H9 (cell line): ENCODE results near the gene SUPT20H. TPM values are rescaled to one million over a fixed set of nuclear protein-coding genes. Genes with fewer than 3 reads are reported as not detected.

Experiments used
- DNase-seq: peaks from one replicate; pipeline ENCODE4 v3.0.0-alpha.2; 2017
- H2AFZ ChIP-seq: one replicate; pipeline ENCODE4 v1.6.1; 2013; ENCODE audit warnings: mild to moderate bottlenecking, low read length, control low read depth, moderate library complexity
- H2AK5ac ChIP-seq: 2 replicates; pipeline ENCODE4 v1.6.1; 2013; ENCODE audit warnings: low read length, control low read depth, mixed read lengths; ENCODE audit not compliant: insufficient read length
- H2BK120ac ChIP-seq: one replicate; pipeline ENCODE4 v1.6.1; 2013; ENCODE audit warnings: low read depth, mild to moderate bottlenecking, low read length, control low read depth, inconsistent platforms; ENCODE audit not compliant: poor library complexity, severe bottlenecking
- H2BK12ac ChIP-seq: 2 replicates; pipeline ENCODE4 v1.6.1; 2013; ENCODE audit warnings: low read length, control low read depth, mixed read lengths, low read depth; ENCODE audit not compliant: insufficient read length
- H2BK15ac ChIP-seq: 2 replicates; pipeline ENCODE4 v1.6.1; 2013; ENCODE audit warnings: low read depth, low read length, control low read depth
- H2BK20ac ChIP-seq: one replicate; pipeline ENCODE4 v1.6.1; 2013; ENCODE audit warnings: low read depth, mild to moderate bottlenecking, low read length, control low read depth, inconsistent platforms; ENCODE audit not compliant: poor library complexity, severe bottlenecking
- H2BK5ac ChIP-seq: 2 replicates; pipeline ENCODE4 v1.6.1; 2013; ENCODE audit warnings: low read length, control low read depth, mixed read lengths; ENCODE audit not compliant: insufficient read length
- H3K14ac ChIP-seq: 2 replicates; pipeline ENCODE4 v1.6.1; 2013; ENCODE audit warnings: low read length, control low read depth; ENCODE audit not compliant: insufficient read depth
- H3K18ac ChIP-seq: 2 replicates; pipeline ENCODE4 v1.6.1; 2013; ENCODE audit warnings: low read depth, mild to moderate bottlenecking, mixed read lengths, low read length, control low read depth; ENCODE audit not compliant: insufficient read length
- H3K23ac ChIP-seq: 2 replicates; pipeline ENCODE4 v1.6.1; 2013; ENCODE audit warnings: low read length, control low read depth, mixed read lengths, low read depth; ENCODE audit not compliant: insufficient read length
- H3K23me2 ChIP-seq: 2 replicates; pipeline ENCODE4 v1.6.1; 2013; ENCODE audit warnings: low read depth, mild to moderate bottlenecking, mixed read lengths, low read length, control low read depth; ENCODE audit not compliant: insufficient read length, poor library complexity, severe bottlenecking
- H3K27ac ChIP-seq: 2 replicates; pipeline ENCODE4 v1.5.1; 2013; ENCODE audit warnings: low read length, control low read depth, mixed read lengths, low read depth; ENCODE audit not compliant: insufficient read length
- H3K27me3 ChIP-seq: 2 replicates; pipeline ENCODE4 v1.6.1; 2013; ENCODE audit warnings: low read length, control low read depth, inconsistent platforms; ENCODE audit not compliant: insufficient read depth
- H3K4ac ChIP-seq: 2 replicates; pipeline ENCODE4 v1.6.1; 2013; ENCODE audit warnings: low read depth, mild to moderate bottlenecking, control low read depth, inconsistent platforms, low read length, moderate library complexity
- H3K4me1 ChIP-seq: 2 replicates; pipeline ENCODE4 v1.6.1; 2013; ENCODE audit warnings: low read length, control low read depth, inconsistent platforms; ENCODE audit not compliant: insufficient read depth
- H3K4me2 ChIP-seq: 2 replicates; pipeline ENCODE4 v1.6.1; 2013; ENCODE audit warnings: low read length, control low read depth, mixed read lengths; ENCODE audit not compliant: insufficient read length, insufficient read depth
- H3K56ac ChIP-seq: 2 replicates; pipeline ENCODE4 v1.6.1; 2013; ENCODE audit warnings: low read depth, mild to moderate bottlenecking, mixed read lengths, low read length, control low read depth; ENCODE audit not compliant: insufficient read length
- H3K79me1 ChIP-seq: 2 replicates; pipeline ENCODE4 v1.6.1; 2013; ENCODE audit warnings: low read depth, mild to moderate bottlenecking, moderate library complexity, low read length, control low read depth, inconsistent platforms; ENCODE audit not compliant: insufficient read depth, poor library complexity, severe bottlenecking
- H3K79me2 ChIP-seq: 2 replicates; pipeline ENCODE4 v1.6.1; 2013; ENCODE audit warnings: low read length, control low read depth, inconsistent platforms; ENCODE audit not compliant: insufficient read depth
- H3K9ac ChIP-seq: 2 replicates; pipeline ENCODE4 v1.6.1; 2013; ENCODE audit warnings: low read length, control low read depth, mixed read lengths; ENCODE audit not compliant: insufficient read length; ENCODE audit errors: extremely low read depth
- H3K9me3 ChIP-seq: one replicate; pipeline ENCODE4 v1.6.1; 2013; ENCODE audit warnings: low read depth, low read length, inconsistent platforms; ENCODE audit not compliant: control insufficient read depth
- H3T11ph ChIP-seq: one replicate; pipeline ENCODE4 v1.6.1; 2013; ENCODE audit warnings: mild to moderate bottlenecking, low read length, control low read depth, inconsistent platforms
- H4K20me1 ChIP-seq: one replicate; pipeline ENCODE4 v1.6.1; 2013; ENCODE audit not compliant: control insufficient read depth, insufficient read length, insufficient read depth
- H4K5ac ChIP-seq: 2 replicates; pipeline ENCODE4 v1.6.1; 2013; ENCODE audit warnings: low read depth, mild to moderate bottlenecking, mixed read lengths, low read length, control low read depth; ENCODE audit not compliant: insufficient read length
- H4K8ac ChIP-seq: replicated peaks from 2 replicates; pipeline ENCODE4 v1.6.1; 2013; ENCODE audit warnings: low read length, control low read depth, mixed read lengths, low read depth; ENCODE audit not compliant: insufficient read length
- H4K91ac ChIP-seq: 2 replicates; pipeline ENCODE4 v1.6.1; 2013; ENCODE audit warnings: low read depth, mild to moderate bottlenecking, moderate library complexity, mixed read lengths, low read length, control low read depth; ENCODE audit not compliant: insufficient read length
- H3K27ac Mint-ChIP-seq, 3 experiments: 2 replicates in 2 of 3; 3 replicates in 1 of 3; pipeline ENCODE4 v1.8.0; 2020 to 2021; ENCODE audit warnings: mixed read lengths in 3 of 3, mild to moderate bottlenecking in 1 of 3, moderate library complexity in 1 of 3
- H3K27me3 Mint-ChIP-seq: 2 replicates; pipeline ENCODE4 v1.8.0; 2021; ENCODE audit warnings: low read depth, mild to moderate bottlenecking, moderate library complexity, mixed read lengths
- H3K36me3 Mint-ChIP-seq, 3 experiments: 2 replicates in 2 of 3; 3 replicates in 1 of 3; pipeline ENCODE4 v1.8.0; 2020 to 2021; ENCODE audit warnings: low read depth in 3 of 3, mixed read lengths in 3 of 3; ENCODE audit not compliant: insufficient read depth in 1 of 3
- H3K4me1 Mint-ChIP-seq, 2 experiments: 2 replicates each; pipeline ENCODE4 v1.8.0; 2020; ENCODE audit warnings: mixed read lengths in 2 of 2
- H3K4me3 Mint-ChIP-seq, 2 experiments: 2 replicates in 1 of 2; 3 replicates in 1 of 2; pipeline ENCODE4 v1.8.0; 2020 to 2021; ENCODE audit warnings: mild to moderate bottlenecking in 2 of 2, mixed read lengths in 2 of 2, moderate library complexity in 1 of 2
- H3K9me3 Mint-ChIP-seq, 2 experiments: 2 replicates in 1 of 2; 3 replicates in 1 of 2; pipeline ENCODE4 v1.8.0; 2020; ENCODE audit warnings: mild to moderate bottlenecking in 2 of 2, mixed read lengths in 2 of 2, moderate library complexity in 1 of 2
- CTCF ChIP-seq: fragments of 200-600 bp; sonication (generic); conservative IDR thresholded peaks from 3 replicates; pipeline ENCODE4 v1.8.0; 2021; ENCODE audit warnings: antibody characterized with exemption, mild to moderate bottlenecking
- WGBS: extraction: QIAGEN DNeasy Blood & Tissue Kit; methylation state at CpG from one replicate; pipeline ENCODE4 v1.1.7; 2013; ENCODE audit warnings: missing lambda C conversion rate, low lambda C conversion rate, mixed read lengths; ENCODE audit not compliant: insufficient read length; ENCODE audit errors: extremely low coverage; 5-methylcytosine and 5-hydroxymethylcytosine counted together
- total RNA-seq: library from RNA; stranded (reverse); gene quantifications from 2 replicates; pipeline ENCODE4 v1.2.1, GENCODE V29; 2021

Gene SUPT20H
- total RNA-seq, 1 experiment from 2014 or later, result 59.5 TPM

GRCh38 chr13:37037241-37037640, 22.2 kb downstream of the SUPT20H start:
- no peak overlapping the region for H2BK15ac ChIP-seq
- no peak overlapping the region for H3T11ph ChIP-seq
- no peak overlapping the region for H3K14ac ChIP-seq
- H3K4me3 Mint-ChIP-seq, result no peak overlapping the region
- H3K23me2 ChIP-seq, result no peaks in the 10 kb centered on the region
- no peaks in the 10 kb centered on the region for H3K79me2 ChIP-seq
- H2BK12ac ChIP-seq, result no peak overlapping the region
- H3K27ac Mint-ChIP-seq, result no peak overlapping the region
- H2BK120ac ChIP-seq, result no peak overlapping the region
- no peak overlapping the region for H4K91ac ChIP-seq
- no peak overlapping the region for H3K23ac ChIP-seq
- H3K27me3 Mint-ChIP-seq, result no peaks in the 10 kb centered on the region
- no peak overlapping the region for H2AFZ ChIP-seq
- H3K4ac ChIP-seq, result no peak overlapping the region
- H4K5ac ChIP-seq, result no peak overlapping the region
- no peak overlapping the region for H3K27ac ChIP-seq
- WGBS, result no CpG with 5 or more reads among the region's 3 CpGs
- H3K36me3 Mint-ChIP-seq, result peaks cover 41 to 93% (median 67%) of the 10 kb centered on the region in 3 experiments
- H3K4me2 ChIP-seq, result no peak overlapping the region
- no peak for DNase-seq
- H3K18ac ChIP-seq, result no peak overlapping the region
- no peaks in the 10 kb centered on the region for H4K20me1 ChIP-seq
- no peak overlapping the region for H3K56ac ChIP-seq
- no peak for TF ChIP-seq CTCF
- no peaks in the 10 kb centered on the region for H3K9me3 ChIP-seq
- H2BK5ac ChIP-seq, result no peak overlapping the region
- no peak overlapping the region for H4K8ac ChIP-seq
- no peaks in the 10 kb centered on the region for H3K9me3 Mint-ChIP-seq
- no peak overlapping the region for H2AK5ac ChIP-seq
- H3K9ac ChIP-seq, result no peak overlapping the region
- no peak overlapping the region for H2BK20ac ChIP-seq
- H3K79me1 ChIP-seq, result no peaks in the 10 kb centered on the region
- no peaks in the 10 kb centered on the region for H3K4me1 Mint-ChIP-seq
- H3K27me3 ChIP-seq, result no peaks in the 10 kb centered on the region
- no peaks in the 10 kb centered on the region for H3K4me1 ChIP-seq
